SHP77 (cell line): ENCODE measurements around the gene BCAP31.
"Not testable (repeated sequence)": the region's sequence is repeated elsewhere in the genome, so short reads cannot be mapped to it uniquely, and the experiment has no call there.

Source experiments
- DNase-seq, 2 experiments: peaks; one replicate each; lab custom pipeline; 2025; lab: John Stamatoyannopoulos, UW

BCAP31 gene

GRCh38 chrX:153694687-153695270 lies 29.4 kb downstream of the BCAP31 start:
- no peak for DNase-seq

GRCh38 chrX:153694256-153694655 lies 29.9 kb downstream of the BCAP31 start:
- not testable (repeated sequence) for DNase-seq

GRCh38 chrX:153693216-153694086 lies 30.7 kb downstream of the BCAP31 start:
- no peak for DNase-seq

GRCh38 chrX:153692611-153693156 lies 31.5 kb downstream of the BCAP31 start:
- DNase-seq = no peak

- no peak for DNase-seq
Observed at GRCh38 chrX:153692003-153692402, 32.2 kb downstream of the BCAP31 start.

- DNase-seq = not testable (repeated sequence)
Observed at GRCh38 chrX:153691032-153691827, 33.0 kb downstream of the BCAP31 start.

- DNase-seq = no peak
Observed at GRCh38 chrX:153690466-153690865, 33.7 kb downstream of the BCAP31 start.

- DNase-seq = no peak
Observed at GRCh38 chrX:153689654-153690465, 34.3 kb downstream of the BCAP31 start.

GRCh38 chrX:153688911-153689590 lies 35.1 kb downstream of the BCAP31 start:
- DNase-seq = no peak

GRCh38 chrX:153688506-153688905 lies 35.7 kb downstream of the BCAP31 start:
- no peak for DNase-seq

GRCh38 chrX:153688071-153688470 lies 36.1 kb downstream of the BCAP31 start:
- DNase-seq = peak in 1 of 2 experiments; percentile 2

- peak in 1 of 2 experiments; percentile 4 for DNase-seq
Observed at GRCh38 chrX:153687121-153688039, 36.8 kb downstream of the BCAP31 start, which contains the start of gene SLC6A8. Gene SLC6A8, plus strand, starts transcription at chrX:153687926. Its CDS starts 649 bp downstream, at chrX:153688575.

- DNase-seq = no peak
Observed at GRCh38 chrX:153686711-153687110, 37.5 kb downstream of the BCAP31 start.

- DNase-seq = no peak
Observed at GRCh38 chrX:153685751-153686696, 38.2 kb downstream of the BCAP31 start.

GRCh38 chrX:153685156-153685536 lies 39.0 kb downstream of the BCAP31 start:
- no peak for DNase-seq

GRCh38 chrX:153684467-153685155 lies 39.6 kb downstream of the BCAP31 start:
- DNase-seq = no peak

- DNase-seq = not testable (repeated sequence)
Observed at GRCh38 chrX:153683486-153683885, 40.7 kb downstream of the BCAP31 start.

- DNase-seq = no peak
Observed at GRCh38 chrX:153681175-153681574, 43.0 kb downstream of the BCAP31 start.
